Cerebellar cortex (tissue), 1 donor: Measurements from ENCODE around the gene ODAD3.
"Not testable (repeated sequence)": the region's sequence is repeated elsewhere in the genome, so short reads cannot be mapped to it uniquely, and the experiment has no call there.

Experiments used
- DNase-seq: peaks from one replicate; pipeline ENCODE4 v3.0.0-alpha.2; 2015; ENCODE audit warnings: low spot score

ODAD3 gene

DNA sequence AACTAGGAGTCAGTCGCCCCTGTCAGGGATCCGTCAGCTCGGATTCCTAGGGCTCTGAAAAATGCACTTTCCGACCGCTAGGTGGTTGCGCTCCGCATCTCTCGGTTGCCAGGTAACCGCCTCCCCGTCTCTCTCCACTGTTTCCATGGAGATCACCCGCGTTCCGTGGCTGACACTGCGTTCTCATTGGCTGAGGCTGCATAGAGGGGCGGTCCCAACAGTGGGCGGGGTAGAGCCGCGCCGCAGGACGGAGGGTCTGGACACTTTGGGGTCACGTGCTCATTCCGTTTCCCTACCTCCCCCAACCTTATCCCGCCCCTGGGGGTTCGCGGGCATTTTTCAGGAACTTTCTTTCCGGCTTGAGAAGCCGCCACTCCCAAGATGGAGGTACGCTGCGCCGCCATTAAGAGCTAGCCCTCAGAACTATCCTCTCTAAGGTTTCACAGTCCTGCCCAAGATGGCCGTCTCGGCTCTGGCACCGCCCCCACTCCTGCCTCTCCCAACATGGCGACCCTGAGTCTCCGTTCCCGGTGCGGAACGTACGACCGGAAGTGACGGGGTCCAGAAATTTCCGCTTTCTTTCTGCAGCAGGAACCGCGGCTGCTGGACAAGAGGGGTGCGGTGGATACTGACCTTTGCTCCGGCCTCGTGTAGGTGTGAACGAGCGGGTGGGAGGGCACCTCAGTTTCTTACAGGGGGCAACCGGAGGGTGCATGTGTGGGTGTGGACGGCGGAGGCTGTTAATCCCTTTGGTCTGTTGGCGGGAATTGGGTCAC lies at the start of gene ODAD3, which contains the start of gene PRKCSH:
TSS of gene ODAD3 (minus strand) at position 65 of the 776 bp plus-strand sequence. CDS start 105 bp downstream, outside the sequence.
TSS of gene PRKCSH (plus strand) at position 579 of the 776 bp plus-strand sequence. CDS start 483 bp downstream, outside the sequence.
- DNase-seq, result peak; percentile 100

DNA sequence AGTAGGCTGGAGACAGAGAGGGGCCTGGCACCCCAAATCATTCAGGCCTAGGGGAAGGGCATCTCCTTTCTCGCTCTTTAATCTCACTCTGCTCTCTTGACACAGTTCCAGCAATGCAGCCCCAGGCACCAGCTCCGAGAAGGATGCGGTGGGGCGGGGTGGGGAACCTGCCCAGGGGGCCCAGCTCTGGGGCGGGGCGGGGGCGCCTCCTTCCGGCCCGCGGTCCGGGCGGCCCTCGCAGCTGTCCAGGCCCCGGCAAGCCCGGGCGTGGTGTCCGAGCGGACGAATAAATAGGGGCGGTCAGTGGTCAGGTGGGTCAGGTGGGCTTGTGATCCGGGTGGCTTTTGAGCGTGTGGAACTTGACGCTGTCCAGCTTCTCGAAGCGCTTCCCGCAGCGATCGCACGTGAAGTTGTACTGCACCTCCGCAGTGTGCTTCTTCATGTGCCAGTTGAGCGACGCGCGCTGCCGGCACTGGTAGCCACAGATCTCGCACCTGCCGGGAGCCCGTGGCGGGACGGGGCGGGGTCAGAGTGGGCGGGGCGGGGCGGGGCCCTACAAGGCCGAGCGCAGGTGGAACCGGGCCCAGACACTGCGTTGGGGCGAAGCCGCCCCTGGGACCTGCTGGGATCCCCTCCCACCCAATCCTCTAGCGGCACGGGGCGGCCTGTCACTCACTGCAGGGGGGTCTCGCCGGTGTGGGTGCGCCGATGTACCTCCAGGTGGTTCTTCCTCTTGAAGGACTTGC lies 48.6 kb upstream of the ODAD3 start:
- no peak for DNase-seq

DNA sequence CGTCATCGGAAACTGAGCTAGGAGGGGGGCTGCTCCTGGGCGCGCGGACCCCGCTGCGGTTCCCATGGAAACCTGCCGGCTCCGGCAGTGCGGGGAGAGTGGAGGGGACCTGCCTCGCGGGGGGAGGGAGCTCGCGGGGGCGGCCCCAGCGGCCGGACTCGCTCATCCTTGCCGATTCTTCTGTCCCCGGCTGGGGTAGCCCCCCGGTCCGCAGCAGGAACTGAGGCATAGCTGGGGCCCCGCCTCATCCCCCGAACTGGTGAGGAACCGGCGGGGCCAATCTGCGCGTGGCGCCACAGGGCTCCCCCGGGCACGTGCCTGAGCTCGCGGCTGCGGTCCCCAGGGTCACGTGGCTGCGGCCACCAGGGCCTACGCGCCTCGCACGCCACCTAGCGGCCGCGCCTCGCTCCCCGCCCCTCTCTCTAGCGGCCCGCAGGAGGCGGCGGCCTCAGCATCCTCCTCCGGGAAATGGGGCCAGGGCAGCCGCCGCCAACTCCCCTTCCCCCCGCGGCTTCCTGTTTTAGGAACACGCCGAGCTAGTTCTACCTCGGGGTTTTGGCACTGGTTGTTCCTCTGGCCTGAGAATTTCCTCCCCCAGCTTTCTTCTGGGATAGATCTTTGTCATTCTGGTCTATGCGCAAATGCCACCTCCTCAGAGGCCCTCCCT lies 47.6 kb upstream of the ODAD3 start:
- peak; percentile 84 for DNase-seq

DNA sequence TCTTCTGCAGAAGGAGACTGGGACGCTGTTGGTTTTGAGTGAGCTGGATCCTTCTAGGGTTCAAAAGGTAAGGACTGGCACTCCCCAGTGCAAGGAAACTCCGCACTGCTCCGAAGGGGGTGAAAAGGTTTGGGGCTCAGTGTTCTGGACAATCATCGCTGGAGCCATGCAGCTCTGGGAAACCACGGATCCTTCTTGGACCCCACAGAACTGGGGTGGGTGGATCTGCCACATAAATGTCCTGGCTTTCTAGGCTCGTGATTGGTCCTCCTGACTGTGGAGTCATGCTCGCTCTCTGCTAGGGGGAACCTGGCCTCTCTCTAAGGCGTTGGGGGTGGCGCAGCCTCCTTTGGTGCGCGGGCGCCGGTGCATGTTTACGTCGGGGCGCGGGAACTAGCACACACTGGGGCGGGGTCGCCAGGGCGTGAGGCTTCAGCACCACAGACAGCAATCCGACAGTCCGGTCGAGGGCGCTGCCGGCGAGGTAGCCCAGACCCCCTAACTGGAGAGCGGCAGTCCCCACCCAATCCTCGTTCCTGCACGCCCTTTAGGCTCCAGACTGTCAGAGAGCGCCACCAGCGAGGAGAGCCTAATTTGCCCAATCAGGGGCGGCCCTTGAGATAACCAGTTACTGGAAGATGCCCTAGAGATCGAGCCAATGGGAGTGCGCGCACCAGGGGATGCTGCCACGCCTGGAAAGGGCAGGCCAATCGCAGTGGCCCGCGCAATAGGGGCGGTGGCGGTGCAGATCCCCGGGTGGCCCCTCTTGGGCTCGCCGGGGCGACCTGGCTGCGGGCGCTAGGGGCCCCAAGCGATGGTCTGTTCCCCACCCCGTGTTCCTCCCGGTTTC lies 46.8 kb upstream of the ODAD3 start:
- DNase-seq, result peak; percentile 99

DNA sequence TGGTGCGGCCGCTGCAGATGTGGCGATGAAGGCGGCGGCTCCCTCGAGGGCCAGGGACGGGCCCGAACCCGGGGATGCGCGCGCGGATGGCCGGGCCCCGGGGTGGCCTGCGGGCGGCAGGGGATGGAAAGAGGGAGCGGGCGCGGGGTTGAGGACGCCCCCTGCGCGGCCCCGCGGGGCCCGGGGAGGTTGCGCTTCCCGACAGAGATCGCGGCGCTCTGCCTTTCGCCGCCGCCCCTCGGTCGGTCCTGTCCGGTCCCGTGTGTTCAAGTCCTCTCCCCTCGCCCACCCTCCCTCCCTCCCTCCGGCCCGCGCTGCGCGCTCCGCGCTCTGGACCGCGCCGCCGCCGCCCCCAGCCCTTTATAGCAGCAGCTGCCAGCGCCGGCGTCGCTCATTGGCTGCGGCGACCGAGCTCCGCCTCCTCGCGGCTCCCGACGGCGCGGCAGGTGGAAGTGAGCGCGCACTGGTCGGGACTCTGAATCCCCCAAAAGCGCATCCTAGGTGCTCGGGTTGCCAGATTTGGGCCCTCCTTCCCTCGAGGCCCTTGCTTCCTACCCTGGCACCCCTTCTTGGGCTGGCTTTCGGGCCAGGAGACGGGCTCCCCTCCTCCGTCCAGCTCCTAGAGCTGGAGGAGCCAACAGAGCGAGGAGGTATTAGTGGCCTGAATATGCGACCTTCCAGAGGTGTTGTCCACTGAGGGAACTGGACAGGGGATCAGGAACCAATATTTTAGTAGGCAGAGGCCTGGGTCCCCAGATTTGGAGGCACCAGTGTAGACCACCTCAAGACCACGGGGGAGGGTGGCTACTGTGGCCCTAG lies 46.0 kb upstream of the ODAD3 start, which contains the start of gene ELAVL3:
TSS of gene ELAVL3 (minus strand) at position 332 of the 819 bp plus-strand sequence. CDS start 438 bp downstream, outside the sequence.
- peak; percentile 75 for DNase-seq

DNA sequence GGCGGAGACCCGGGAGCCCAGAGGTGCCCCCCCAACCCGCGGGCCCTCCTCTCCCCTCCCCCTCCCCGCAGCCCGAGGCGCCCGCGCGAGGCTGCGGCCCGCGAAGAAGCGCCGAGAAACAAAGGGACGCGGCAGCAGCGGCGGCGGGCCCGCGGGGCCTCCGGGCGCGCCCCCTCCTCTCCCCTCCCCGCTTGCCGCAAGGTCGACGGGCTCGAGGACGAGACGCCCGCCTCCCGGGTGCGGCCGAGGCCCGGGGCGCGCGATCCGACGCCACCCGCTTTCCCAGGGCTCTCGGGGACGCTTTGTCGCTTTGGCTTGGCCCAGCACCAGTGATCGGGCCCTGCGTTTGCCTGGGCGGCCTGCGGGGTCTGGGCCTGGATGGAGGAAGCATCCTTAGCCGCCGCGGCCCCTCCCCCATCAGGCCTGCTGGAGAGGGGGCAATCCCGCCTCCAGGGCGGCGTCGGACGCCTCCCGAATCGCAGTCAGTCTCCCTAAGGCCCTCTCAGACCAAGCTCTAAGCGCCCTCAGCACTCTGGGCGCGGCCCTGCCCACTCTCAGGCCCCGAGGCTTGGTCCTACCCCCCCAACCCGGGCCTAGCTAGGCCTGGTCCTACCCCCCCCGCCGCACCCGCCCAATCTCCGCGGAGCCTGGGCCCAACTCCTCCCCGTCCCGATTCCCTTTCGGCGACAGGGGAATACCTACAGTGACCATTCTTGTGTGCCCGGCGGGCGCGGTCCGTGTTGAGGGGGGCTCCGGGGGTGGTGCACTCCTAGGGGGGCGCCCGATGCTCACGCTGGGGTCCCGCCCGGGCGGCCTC lies 45.2 kb upstream of the ODAD3 start:
- DNase-seq, result no peak

DNA sequence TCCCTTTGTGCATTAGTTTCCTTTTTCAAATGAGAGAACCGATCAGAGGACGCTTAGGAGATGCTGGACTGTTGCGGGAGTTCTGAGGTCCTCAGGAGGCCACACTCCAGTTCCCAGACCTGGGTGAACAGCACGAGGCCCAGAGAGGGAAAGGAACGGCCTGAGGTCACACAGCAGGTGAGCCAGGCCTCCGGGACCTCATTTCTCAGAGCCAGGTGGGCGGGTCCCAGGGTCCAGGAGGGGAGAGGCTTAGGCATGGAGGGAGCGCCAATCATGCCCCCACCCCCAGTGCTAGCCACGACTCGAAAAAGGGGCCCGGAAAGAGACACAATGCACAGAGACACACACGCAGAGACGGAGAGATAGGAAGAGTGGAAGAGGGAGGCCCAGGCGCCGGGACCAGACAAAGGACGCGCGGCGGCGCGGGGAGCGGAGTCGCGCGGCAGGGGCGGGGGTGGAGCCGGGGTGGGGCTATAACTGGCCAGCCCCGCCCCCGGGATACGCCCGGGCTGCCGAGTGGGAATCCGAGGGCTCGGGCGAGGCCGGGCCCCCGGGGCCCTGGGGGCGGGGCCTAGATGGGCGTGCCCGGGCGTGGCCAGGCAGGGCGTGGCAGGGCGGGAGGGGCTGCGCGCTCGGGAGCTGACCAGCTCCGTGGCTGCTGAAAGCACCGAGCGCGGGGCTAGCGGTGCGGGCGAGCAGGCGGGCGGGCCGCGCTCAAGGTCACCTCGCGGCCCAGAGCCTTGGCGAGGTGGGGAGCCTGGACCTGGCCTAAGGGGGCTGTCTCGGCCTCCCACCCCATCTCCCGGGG lies 44.4 kb upstream of the ODAD3 start:
- peak; percentile 58 for DNase-seq

DNA sequence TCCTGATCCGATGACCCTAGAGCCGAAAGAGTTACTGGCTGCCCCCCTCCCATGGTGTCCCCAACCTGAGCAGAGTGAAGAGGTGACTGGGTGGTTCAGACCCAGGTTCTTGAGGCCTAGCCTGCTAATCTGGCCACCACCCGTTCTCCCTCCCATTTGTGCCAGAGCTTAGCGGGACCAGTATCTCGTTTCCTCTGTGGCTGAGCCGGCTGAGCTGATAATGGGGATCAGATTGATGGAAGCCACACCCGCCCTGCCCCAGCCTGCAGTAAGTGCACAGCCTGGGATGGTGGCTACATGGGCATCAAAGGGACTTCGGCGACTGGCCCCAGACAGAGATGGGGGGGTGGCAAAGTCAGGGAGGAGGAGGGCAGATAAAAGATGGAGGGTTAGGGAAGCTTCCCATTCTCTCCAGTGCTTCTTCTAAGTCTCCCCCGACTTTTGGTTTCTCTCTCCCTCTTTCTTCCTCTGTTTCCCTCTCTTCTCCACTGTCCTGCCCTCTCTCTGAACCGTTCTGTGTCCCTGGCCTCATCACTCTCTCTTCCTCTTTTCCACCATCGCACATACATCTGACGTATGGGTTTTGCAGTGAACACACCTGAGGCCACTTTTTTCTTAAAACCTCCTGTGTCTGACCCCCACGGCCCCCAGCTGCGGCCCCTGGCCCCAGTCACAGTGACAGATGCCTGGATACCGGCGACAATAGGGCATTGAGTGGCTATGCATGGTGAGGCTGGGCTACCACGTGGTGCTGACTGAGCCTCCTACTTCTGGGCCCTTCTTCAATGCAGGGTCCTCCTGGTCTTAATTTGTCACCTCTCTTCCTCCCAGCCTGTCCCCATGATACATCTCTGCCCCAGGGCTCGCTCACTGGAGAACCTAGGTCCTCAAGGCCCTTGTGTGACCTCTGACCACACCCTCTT lies 43.5 kb upstream of the ODAD3 start:
- DNase-seq, result no peak

DNA sequence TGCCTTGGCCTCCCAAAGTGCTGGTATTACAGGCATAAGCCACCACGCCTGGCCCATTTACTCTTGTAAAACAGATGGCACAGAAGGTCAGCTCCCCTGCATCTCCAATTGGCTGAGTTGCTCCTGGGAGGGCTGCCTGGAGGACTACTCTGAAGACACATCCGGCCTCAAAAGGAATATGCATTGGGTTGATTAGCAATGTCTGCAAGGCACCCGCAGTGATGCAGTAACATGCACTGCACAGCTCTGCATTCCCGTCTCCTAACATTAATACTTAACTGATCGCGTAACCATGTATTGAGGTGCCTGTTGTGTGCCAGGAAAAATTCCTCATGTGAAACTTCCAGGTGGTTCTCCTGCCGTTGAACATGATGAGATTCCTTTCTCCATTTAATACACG lies 40.9 kb upstream of the ODAD3 start:
- DNase-seq, result peak; percentile 67

DNA sequence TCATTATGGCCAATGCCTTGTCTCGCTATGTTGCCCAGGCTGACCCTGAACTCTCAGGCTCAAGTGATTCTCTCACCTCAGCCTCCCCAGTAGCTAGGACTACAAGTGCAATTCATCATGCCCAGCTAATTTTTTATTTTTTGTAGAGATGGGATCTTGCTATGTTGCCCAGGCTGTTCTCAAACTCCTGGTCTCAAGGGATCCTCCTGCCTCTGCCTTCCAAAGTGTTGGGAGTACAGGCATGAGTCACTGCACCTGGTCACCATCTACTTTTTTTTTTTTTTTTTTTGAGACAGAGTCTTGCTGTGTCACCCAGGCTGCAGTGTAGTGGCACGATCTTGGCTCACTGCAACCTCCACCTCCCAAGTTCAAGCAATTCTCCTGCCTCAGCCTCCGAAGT lies 40.4 kb upstream of the ODAD3 start:
- DNase-seq, result not testable (repeated sequence)

DNA sequence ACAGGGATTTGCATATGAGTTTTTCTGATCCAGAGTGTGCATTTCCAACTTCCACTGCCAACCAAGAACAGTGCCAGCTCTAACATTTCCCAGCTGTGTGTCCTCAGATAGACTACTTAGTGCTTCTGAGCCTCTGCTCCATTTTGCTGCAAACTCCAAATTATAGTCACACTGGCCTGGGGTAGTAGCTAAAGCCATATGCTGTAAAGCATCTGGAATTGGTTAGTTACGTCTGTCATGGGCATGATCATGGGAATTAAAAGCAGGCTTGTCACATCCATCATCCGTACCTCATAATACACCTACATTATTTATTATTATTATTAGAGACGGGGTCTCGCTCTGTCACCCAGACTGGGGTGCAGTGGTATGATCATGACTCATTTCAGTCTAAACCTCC lies 38.8 kb upstream of the ODAD3 start:
- no peak for DNase-seq

DNA sequence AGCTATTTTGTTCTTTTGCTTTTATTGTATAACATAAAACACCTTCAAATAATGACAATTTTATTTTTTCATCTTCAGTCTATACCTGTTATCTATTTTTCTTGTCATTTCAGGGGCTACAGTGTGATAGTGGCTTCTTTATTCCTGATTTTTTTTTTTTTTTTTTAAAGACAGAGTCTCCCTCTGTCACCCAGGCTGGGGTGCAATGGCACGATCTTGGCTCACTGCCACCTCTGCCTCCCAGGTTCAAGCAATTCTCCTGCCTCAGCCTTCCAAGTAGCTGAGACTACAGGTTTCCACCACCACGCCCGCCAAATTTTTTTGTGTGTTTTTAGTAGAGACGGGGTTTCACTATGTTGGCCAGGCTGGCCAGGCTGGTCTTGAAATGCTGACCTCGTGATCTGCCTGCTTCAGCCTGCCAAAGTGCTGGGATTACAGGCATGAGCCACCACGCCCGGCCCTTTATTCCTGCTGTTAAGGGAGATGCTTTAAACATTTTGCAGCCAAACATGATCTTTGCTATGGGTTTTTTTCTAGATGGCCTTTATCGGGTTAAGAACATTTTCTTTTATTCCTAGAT lies 33.4 kb upstream of the ODAD3 start:
- not testable (repeated sequence) for DNase-seq

DNA sequence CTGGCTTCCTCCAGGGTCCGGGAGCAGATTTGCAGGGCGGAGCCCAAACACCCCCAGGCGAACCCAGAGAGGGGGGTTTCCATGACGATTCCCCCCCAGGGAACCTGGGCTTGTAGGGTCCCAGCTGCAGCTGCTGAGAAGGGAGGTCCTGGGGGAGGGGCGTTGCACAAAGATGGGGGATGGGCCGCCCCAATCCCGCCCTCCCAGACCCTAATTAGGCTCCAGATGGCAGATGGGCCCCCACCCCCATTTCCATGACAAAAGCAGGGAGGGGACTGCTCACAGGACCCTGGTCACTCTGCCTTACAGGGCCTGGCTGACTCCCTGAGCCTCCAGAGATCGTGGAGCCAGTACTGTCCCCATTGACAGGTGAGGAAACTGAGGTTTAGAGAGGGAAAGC lies 30.7 kb upstream of the ODAD3 start:
- DNase-seq, result no peak

DNA sequence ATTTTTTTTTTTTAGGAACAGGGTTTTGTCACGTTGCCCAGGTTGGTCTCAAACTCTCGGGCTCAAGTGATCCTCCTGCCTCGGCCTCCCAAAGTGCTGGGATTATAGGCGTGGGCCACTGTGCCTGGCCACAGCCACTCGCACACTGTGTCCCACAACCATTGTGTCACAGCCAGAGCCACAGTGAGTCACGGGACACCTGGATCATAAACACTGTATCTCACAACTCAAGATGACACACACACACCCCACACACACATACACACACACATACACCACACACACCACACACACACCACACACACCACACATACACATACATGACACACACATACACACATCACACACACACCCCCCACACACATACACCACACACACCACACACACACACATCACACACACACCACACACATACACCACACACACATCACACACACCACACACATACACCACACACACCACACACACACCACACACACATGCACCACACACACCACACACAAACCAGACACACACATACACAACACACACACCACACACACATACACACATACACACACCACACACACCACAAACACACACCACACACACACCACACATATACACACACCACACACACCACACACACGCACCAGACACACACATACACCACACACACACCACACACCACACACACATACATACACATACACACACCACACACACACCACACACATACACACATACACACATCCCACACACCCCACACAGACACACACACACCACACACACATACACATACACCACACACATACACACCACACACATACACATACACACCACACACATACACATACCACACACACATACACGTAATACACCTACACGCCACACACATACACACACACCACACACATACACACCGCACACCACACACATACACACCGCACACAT lies 29.7 kb upstream of the ODAD3 start:
- DNase-seq, result no peak

DNA sequence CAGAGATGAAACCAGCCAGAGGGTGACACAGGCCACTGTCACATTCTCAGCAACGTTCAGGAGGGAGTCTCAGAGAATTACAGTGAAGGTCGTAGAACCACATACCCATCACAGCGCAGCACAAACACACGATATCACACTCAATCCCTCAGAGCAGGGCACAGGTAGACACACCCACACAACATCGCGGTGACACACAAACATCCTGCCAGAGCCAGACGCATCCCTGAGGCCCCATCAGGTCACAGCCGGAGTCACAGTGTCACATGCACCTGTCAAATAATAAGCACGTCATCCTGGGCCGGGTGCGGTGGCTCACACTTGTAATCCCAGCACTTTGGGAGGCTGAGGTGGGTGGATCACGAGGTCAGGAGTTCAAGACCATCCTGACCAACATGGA lies 28.5 kb upstream of the ODAD3 start:
- DNase-seq, result no peak

DNA sequence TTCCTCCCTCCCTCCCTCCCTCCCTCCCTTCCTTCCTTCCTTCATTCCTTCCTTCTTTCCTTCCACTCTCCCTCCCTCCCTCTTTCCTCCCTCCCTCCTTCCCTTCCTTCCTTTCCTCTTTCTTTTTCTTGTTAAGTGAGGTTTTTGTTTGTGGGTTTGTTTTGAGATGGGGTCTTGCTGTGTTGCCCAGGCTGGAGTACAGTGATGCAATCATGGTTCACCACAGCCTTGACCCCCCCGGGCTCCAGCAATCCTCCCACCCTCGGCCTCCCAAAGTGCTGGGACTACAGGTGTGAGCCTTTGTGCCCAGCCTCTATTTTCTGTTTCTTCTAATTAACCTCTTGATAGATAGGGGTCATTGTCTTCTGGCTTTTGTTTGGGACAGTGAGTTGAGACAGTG lies 26.5 kb upstream of the ODAD3 start:
- no peak for DNase-seq
